ENCODE results near the gene HOMER3.

DNA sequence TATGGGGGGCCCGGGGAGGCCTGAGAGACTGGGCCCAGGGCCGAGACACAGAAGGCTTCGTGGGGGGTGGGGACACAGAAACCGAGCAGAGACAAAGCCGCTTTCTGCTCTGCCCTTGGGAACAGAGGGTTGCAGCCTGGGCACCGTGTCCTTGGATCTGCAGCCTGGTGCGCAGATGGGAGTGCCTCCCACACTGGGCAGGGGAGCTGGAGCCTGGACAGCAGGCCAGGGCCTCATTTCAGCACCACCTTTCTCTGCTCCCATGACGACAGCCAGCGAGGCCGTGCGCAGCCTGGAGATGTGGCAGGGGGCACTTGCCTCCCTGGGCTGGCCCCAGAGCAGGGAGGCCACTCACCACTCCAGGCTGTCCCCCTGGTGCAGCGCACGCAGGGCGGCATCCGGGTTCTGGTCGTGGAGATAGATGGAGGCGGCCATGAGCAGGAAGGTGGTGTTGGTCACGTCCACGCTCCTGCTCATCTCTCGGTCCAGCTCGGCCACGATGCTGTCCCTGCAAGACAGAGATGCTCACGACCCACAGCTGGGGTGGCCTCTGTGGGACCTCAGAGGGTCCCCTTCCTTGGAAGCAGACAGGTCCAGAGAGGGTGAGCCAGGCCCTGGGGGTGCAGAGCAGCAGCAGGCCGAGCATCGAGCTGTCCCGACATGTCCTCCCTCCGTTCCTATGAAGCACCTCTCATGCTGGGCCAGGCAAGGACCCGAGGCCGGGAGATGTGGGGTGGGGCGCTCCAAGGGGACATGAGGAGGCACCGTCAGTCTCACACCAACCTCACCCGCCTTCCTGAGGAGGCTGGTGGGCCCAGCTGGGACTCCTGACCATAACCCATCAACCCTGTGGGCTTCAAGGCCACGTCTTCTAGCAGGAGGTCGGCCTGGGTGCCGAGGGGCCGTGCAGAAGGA, 34.2 kb downstream of the HOMER3 start:
- TF ChIP-seq, protein P1, sequence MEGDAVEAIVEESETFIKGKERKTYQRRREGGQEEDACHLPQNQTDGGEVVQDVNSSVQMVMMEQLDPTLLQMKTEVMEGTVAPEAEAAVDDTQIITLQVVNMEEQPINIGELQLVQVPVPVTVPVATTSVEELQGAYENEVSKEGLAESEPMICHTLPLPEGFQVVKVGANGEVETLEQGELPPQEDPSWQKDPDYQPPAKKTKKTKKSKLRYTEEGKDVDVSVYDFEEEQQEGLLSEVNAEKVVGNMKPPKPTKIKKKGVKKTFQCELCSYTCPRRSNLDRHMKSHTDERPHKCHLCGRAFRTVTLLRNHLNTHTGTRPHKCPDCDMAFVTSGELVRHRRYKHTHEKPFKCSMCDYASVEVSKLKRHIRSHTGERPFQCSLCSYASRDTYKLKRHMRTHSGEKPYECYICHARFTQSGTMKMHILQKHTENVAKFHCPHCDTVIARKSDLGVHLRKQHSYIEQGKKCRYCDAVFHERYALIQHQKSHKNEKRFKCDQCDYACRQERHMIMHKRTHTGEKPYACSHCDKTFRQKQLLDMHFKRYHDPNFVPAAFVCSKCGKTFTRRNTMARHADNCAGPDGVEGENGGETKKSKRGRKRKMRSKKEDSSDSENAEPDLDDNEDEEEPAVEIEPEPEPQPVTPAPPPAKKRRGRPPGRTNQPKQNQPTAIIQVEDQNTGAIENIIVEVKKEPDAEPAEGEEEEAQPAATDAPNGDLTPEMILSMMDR (IDR thresholded peaks at IDR 0.05; ENCODE audit: low read length): no peak
- no peak for TF ChIP-seq EZH2 (IDR thresholded peaks at IDR 0.05; ENCODE audit: borderline replicate concordance, low read length)

Data from OCI-LY1 (cell line).